ENCODE results near the gene TRIP12.
"Not testable (repeated sequence)": the region's sequence is repeated elsewhere in the genome, so short reads cannot be mapped to it uniquely, and the experiment has no call there.

The TRIP12 gene

GRCh38 chr2:229874647-229875046, 47.2 kb downstream of the TRIP12 start:
- no peak for DNase-seq (ENCODE audit: low read depth in 2 of 2)

- DNase-seq (ENCODE audit: low read depth in 2 of 2): no peak
Measured at GRCh38 chr2:229873123-229873581, 48.7 kb downstream of the TRIP12 start.

GRCh38 chr2:229870903-229871656, 50.7 kb downstream of the TRIP12 start:
- DNase-seq (ENCODE audit: low read depth in 2 of 2): no peak

- DNase-seq (ENCODE audit: low read depth in 2 of 2): no peak
Measured at GRCh38 chr2:229869226-229869625, 52.6 kb downstream of the TRIP12 start.

- no peak for DNase-seq (ENCODE audit: low read depth in 2 of 2)
Measured at GRCh38 chr2:229868794-229869193, 53.0 kb downstream of the TRIP12 start.

- no peak for DNase-seq (ENCODE audit: low read depth in 2 of 2)
Measured at GRCh38 chr2:229865033-229865432, 56.8 kb downstream of the TRIP12 start.

- DNase-seq (ENCODE audit: low read depth in 2 of 2): no peak
Measured at GRCh38 chr2:229861431-229861830, 60.4 kb downstream of the TRIP12 start.

- no peak for DNase-seq (ENCODE audit: low read depth in 2 of 2)
Measured at GRCh38 chr2:229860334-229860733, 61.5 kb downstream of the TRIP12 start.

GRCh38 chr2:229858351-229858750, 63.5 kb downstream of the TRIP12 start:
- no peak for DNase-seq (ENCODE audit: low read depth in 2 of 2)

- no peak for DNase-seq (ENCODE audit: low read depth in 2 of 2)
Measured at GRCh38 chr2:229857634-229858033, 64.2 kb downstream of the TRIP12 start.

- no peak for DNase-seq (ENCODE audit: low read depth in 2 of 2)
Measured at GRCh38 chr2:229856413-229856812, 65.4 kb downstream of the TRIP12 start.

- DNase-seq (ENCODE audit: low read depth in 2 of 2): no peak
Measured at GRCh38 chr2:229855116-229855515, 66.7 kb downstream of the TRIP12 start.

GRCh38 chr2:229852565-229852964, 69.2 kb downstream of the TRIP12 start:
- peak in 1 of 2 donors; percentile 6 for DNase-seq (ENCODE audit: low read depth in 2 of 2)

GRCh38 chr2:229851870-229852269, 69.9 kb downstream of the TRIP12 start:
- no peak for DNase-seq (ENCODE audit: low read depth in 2 of 2)

GRCh38 chr2:229850355-229851275, 71.2 kb downstream of the TRIP12 start:
- DNase-seq (ENCODE audit: low read depth in 2 of 2): not testable (repeated sequence)

GRCh38 chr2:229849073-229849472, 72.7 kb downstream of the TRIP12 start:
- no peak for DNase-seq (ENCODE audit: low read depth in 2 of 2)

GRCh38 chr2:229843613-229844012, 78.2 kb downstream of the TRIP12 start:
- no peak for DNase-seq (ENCODE audit: low read depth in 2 of 2)

- DNase-seq (ENCODE audit: low read depth in 2 of 2): no peak
Measured at GRCh38 chr2:229838729-229839128, 83.1 kb downstream of the TRIP12 start.

- DNase-seq (ENCODE audit: low read depth in 2 of 2): no peak
Measured at GRCh38 chr2:229836847-229837246, 85.0 kb downstream of the TRIP12 start.

- DNase-seq (ENCODE audit: low read depth in 2 of 2): no peak
Measured at GRCh38 chr2:229835596-229836283, 86.1 kb downstream of the TRIP12 start.

- not testable (repeated sequence) for DNase-seq (ENCODE audit: low read depth in 2 of 2)
Measured at GRCh38 chr2:229834368-229834767, 87.4 kb downstream of the TRIP12 start.

- no peak for DNase-seq (ENCODE audit: low read depth in 2 of 2)
Measured at GRCh38 chr2:229832510-229832898, 89.3 kb downstream of the TRIP12 start.

Data from stimulated activated CD8-positive, alpha-beta memory T cell treated with anti-CD3 and anti-CD28 coated beads, Interleukin-15, amount 100 ng/mL, for 4 hours (primary cell).